ENCODE results near the gene SETBP1.

DNA sequence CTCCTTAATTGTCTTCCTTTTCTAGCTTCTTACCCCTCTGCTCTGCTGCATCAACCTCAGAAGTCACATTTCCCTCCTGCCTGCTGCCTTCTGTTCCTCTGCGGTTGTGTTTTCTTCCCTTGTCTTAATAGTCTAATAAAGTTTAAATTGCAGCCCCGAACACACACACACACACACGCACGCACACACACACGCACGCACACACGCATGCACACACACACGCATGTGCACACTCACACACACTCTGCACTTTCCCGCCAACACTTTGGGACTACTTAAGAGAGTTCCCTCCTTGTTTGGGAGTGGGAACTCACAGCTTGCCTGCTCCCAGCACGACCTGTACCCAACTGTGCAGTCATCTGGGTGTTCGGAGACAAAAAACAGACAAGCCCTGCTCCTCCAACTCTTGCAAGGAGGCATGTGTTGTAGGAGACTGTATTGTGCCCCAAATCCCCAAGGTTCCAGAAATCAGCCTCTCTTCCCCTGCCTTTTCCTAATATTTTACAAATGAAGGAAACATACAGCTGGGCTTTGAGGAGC is 99.1 kb downstream of the SETBP1 start:
- TF ChIP-seq CTCF (IDR thresholded peaks at IDR 0.05) (no peak), SIN3A (IDR thresholded peaks at IDR 0.05; ENCODE audit: borderline replicate concordance, insufficient read depth, low read depth, low read length) (no peak), POLR2AphosphoS5 (IDR thresholded peaks at IDR 0.05; ENCODE audit: low read depth, low read length) (no peak)
